ENCODE results near the gene VPS11.

GRCh38 chr11:119029340-119030028 is 38.1 kb upstream of the VPS11 start:
- TF ChIP-seq, protein P1, sequence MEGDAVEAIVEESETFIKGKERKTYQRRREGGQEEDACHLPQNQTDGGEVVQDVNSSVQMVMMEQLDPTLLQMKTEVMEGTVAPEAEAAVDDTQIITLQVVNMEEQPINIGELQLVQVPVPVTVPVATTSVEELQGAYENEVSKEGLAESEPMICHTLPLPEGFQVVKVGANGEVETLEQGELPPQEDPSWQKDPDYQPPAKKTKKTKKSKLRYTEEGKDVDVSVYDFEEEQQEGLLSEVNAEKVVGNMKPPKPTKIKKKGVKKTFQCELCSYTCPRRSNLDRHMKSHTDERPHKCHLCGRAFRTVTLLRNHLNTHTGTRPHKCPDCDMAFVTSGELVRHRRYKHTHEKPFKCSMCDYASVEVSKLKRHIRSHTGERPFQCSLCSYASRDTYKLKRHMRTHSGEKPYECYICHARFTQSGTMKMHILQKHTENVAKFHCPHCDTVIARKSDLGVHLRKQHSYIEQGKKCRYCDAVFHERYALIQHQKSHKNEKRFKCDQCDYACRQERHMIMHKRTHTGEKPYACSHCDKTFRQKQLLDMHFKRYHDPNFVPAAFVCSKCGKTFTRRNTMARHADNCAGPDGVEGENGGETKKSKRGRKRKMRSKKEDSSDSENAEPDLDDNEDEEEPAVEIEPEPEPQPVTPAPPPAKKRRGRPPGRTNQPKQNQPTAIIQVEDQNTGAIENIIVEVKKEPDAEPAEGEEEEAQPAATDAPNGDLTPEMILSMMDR (IDR thresholded peaks at IDR 0.05 in 4 of 5, conservative IDR thresholded peaks at IDR 0.05 in 1 of 5), result no peak
- peak in 1 of 2 donors; percentile 9 for TF ChIP-seq POLR2A (IDR thresholded peaks at IDR 0.05)
